Trophoblast cell (in vitro differentiated cells and primary cell): ENCODE measurements around the gene LY6G6D.

Experiments
- DNase-seq, 2 donors: peaks; one replicate each; pipeline ENCODE4 v3.0.0-alpha.2; 2016
- H2AFZ ChIP-seq: 2 replicates; pipeline ENCODE4 v1.6.1; 2013; ENCODE audit warnings: low read length, moderate library complexity, mild to moderate bottlenecking; ENCODE audit not compliant: insufficient read depth, poor library complexity
- H2AK5ac ChIP-seq: 2 replicates; pipeline ENCODE4 v1.6.1; 2013; ENCODE audit warnings: mild to moderate bottlenecking, low read length
- H2BK120ac ChIP-seq: 2 replicates; pipeline ENCODE4 v1.6.1; 2013; ENCODE audit warnings: low read length, mild to moderate bottlenecking, moderate library complexity; ENCODE audit not compliant: insufficient read depth, poor library complexity
- H2BK12ac ChIP-seq: 2 replicates; pipeline ENCODE4 v1.6.1; 2013; ENCODE audit warnings: mild to moderate bottlenecking, low read length, moderate library complexity
- H2BK5ac ChIP-seq: 2 replicates; pipeline ENCODE4 v1.6.1; 2013; ENCODE audit warnings: low read length, low read depth, moderate library complexity, mild to moderate bottlenecking; ENCODE audit not compliant: poor library complexity
- H3K14ac ChIP-seq: 2 replicates; pipeline ENCODE4 v1.6.1; 2013; ENCODE audit warnings: mild to moderate bottlenecking, low read length
- H3K18ac ChIP-seq: 2 replicates; pipeline ENCODE4 v1.6.1; 2013; ENCODE audit warnings: mild to moderate bottlenecking, low read length
- H3K23ac ChIP-seq: 2 replicates; pipeline ENCODE4 v1.6.1; 2013; ENCODE audit warnings: low read length
- H3K27ac ChIP-seq: 2 replicates; pipeline ENCODE4 v1.5.1; 2013; ENCODE audit warnings: low read depth, mild to moderate bottlenecking, inconsistent platforms, low read length, moderate library complexity
- H3K27me3 ChIP-seq: 2 replicates; pipeline ENCODE4 v1.6.1; 2013; ENCODE audit warnings: inconsistent platforms, mild to moderate bottlenecking, low read length, moderate library complexity; ENCODE audit not compliant: insufficient read depth
- H3K36me3 ChIP-seq, 2 experiments: 1 replicate in 1 of 2; 2 replicates in 1 of 2; pipeline ENCODE4 v1.6.1; 2013; ENCODE audit warnings: low read length in 2 of 2, mild to moderate bottlenecking in 2 of 2, moderate library complexity in 1 of 2; ENCODE audit not compliant: insufficient read depth in 2 of 2, control insufficient read depth in 1 of 2
- H3K4ac ChIP-seq: 2 replicates; pipeline ENCODE4 v1.6.1; 2013; ENCODE audit warnings: low read depth, mild to moderate bottlenecking, low read length, moderate library complexity
- H3K4me1 ChIP-seq, 2 experiments: 1 replicate in 1 of 2; 2 replicates in 1 of 2; pipeline ENCODE4 v1.6.1; 2013; ENCODE audit warnings: low read length in 2 of 2, mild to moderate bottlenecking in 2 of 2, moderate library complexity in 1 of 2; ENCODE audit not compliant: insufficient read depth in 2 of 2, control insufficient read depth in 1 of 2
- H3K4me2 ChIP-seq: 2 replicates; pipeline ENCODE4 v1.6.1; 2013; ENCODE audit warnings: inconsistent platforms, mild to moderate bottlenecking, low read length, moderate library complexity
- H3K4me3 ChIP-seq: 2 replicates; pipeline ENCODE4 v1.5.1; 2013; ENCODE audit warnings: mild to moderate bottlenecking, low read depth, low read length, inconsistent platforms
- H3K79me1 ChIP-seq: one replicate; pipeline ENCODE4 v1.6.1; 2013; ENCODE audit warnings: low read length
- H3K79me2 ChIP-seq: 2 replicates; pipeline ENCODE4 v1.6.1; 2013; ENCODE audit warnings: low read length, mild to moderate bottlenecking; ENCODE audit not compliant: control insufficient read depth, insufficient read depth, poor library complexity
- H3K9ac ChIP-seq: 2 replicates; pipeline ENCODE4 v1.6.1; 2013; ENCODE audit warnings: mild to moderate bottlenecking, low read length
- H3K9me3 ChIP-seq: 2 replicates; pipeline ENCODE4 v1.6.1; 2013; ENCODE audit warnings: low read depth, mild to moderate bottlenecking, control low read depth, inconsistent platforms, low read length; ENCODE audit not compliant: insufficient read depth
- H4K12ac ChIP-seq: 2 replicates; pipeline ENCODE4 v1.6.1; 2013; ENCODE audit warnings: low read depth, mild to moderate bottlenecking, low read length, moderate library complexity
- H4K8ac ChIP-seq: 2 replicates; pipeline ENCODE4 v1.6.1; 2013; ENCODE audit warnings: low read depth, mild to moderate bottlenecking, low read length, moderate library complexity
- H4K91ac ChIP-seq: one replicate; pipeline ENCODE4 v1.6.1; 2013; ENCODE audit warnings: low read depth, mild to moderate bottlenecking, low read length, moderate library complexity
- WGBS: extraction: QIAGEN DNeasy Blood & Tissue Kit; methylation state at CpG from one replicate; pipeline ENCODE4 v1.1.7; 2013; ENCODE audit warnings: missing lambda C conversion rate; ENCODE audit not compliant: insufficient read length, insufficient coverage; ENCODE audit errors: extremely low coverage; 5-methylcytosine and 5-hydroxymethylcytosine counted together

The LY6G6D gene

GRCh38 chr6:31693535-31693934, 21.6 kb upstream of the LY6G6D start:
- H4K91ac ChIP-seq = no peak overlapping the region
- no peaks in the 10 kb centered on the region for H3K9me3 ChIP-seq
- H3K4me2 ChIP-seq = no peak overlapping the region
- H2AK5ac ChIP-seq = no peak overlapping the region
- peaks cover 11 to 15% of the 10 kb centered on the region in 2 experiments for H3K4me1 ChIP-seq
- H3K79me2 ChIP-seq = no peaks in the 10 kb centered on the region
- H3K23ac ChIP-seq = no peak overlapping the region
- H3K27ac ChIP-seq = no peak overlapping the region
- H3K27me3 ChIP-seq = no peaks in the 10 kb centered on the region
- H3K18ac ChIP-seq = no peak overlapping the region
- no peak overlapping the region for H2BK12ac ChIP-seq
- no peak for DNase-seq
- no peak overlapping the region for H3K9ac ChIP-seq
- no peak overlapping the region for H3K4ac ChIP-seq
- H2BK120ac ChIP-seq = no peak overlapping the region
- H3K36me3 ChIP-seq = peaks cover 51 to 53% of the 10 kb centered on the region in 2 experiments
- no peak overlapping the region for H4K8ac ChIP-seq
- H3K4me3 ChIP-seq = no peak overlapping the region
- no peak overlapping the region for H2BK5ac ChIP-seq
- peaks cover 13% of the 10 kb centered on the region for H3K79me1 ChIP-seq
- H2AFZ ChIP-seq = no peak overlapping the region
- no peak overlapping the region for H4K12ac ChIP-seq
- WGBS = no CpG with 5 or more reads among the region's 6 CpGs
- H3K14ac ChIP-seq = no peak overlapping the region

DNA sequence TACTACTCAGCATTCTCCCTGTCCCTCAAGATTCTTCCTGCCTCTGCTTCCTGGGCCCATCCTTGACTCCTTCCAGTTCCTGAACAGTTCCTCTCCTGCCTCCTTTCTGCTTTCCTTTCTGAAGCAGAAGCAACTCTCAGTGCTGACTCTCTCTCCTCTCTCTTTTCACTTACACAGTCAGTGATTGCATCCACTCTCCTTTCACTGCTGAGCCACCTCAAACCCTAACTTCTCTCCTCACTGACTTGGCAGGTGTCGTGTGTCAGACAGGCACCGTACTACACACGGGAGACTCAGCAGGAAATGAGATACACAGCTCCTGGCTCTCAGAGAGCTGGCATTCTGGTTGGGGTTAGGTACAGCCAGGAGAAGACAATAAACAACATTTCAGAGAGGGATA, 17.6 kb upstream of the LY6G6D start:
- WGBS = no CpG with 5 or more reads among the region's 3 CpGs
- no peak overlapping the region for H2AFZ ChIP-seq
- peaks cover 7 to 10% of the 10 kb centered on the region in 2 experiments for H3K4me1 ChIP-seq
- no peak overlapping the region for H2BK12ac ChIP-seq
- H4K12ac ChIP-seq = no peak overlapping the region
- DNase-seq = no peak
- H2BK5ac ChIP-seq = no peak overlapping the region
- no peak overlapping the region for H4K8ac ChIP-seq
- no peak overlapping the region for H3K4me3 ChIP-seq
- no peak overlapping the region for H4K91ac ChIP-seq
- H3K4ac ChIP-seq = no peak overlapping the region
- H3K9ac ChIP-seq = no peak overlapping the region
- H3K23ac ChIP-seq = no peak overlapping the region
- H3K4me2 ChIP-seq = no peak overlapping the region
- peaks cover 33 to 35% of the 10 kb centered on the region in 2 experiments for H3K36me3 ChIP-seq
- no peak overlapping the region for H2AK5ac ChIP-seq
- peaks cover 3% of the 10 kb centered on the region for H3K79me2 ChIP-seq
- H3K79me1 ChIP-seq = peaks cover under 1% of the 10 kb centered on the region
- no peak overlapping the region for H2BK120ac ChIP-seq
- no peaks in the 10 kb centered on the region for H3K9me3 ChIP-seq
- H3K14ac ChIP-seq = no peak overlapping the region
- H3K18ac ChIP-seq = no peak overlapping the region
- no peaks in the 10 kb centered on the region for H3K27me3 ChIP-seq
- H3K27ac ChIP-seq = no peak overlapping the region

DNA sequence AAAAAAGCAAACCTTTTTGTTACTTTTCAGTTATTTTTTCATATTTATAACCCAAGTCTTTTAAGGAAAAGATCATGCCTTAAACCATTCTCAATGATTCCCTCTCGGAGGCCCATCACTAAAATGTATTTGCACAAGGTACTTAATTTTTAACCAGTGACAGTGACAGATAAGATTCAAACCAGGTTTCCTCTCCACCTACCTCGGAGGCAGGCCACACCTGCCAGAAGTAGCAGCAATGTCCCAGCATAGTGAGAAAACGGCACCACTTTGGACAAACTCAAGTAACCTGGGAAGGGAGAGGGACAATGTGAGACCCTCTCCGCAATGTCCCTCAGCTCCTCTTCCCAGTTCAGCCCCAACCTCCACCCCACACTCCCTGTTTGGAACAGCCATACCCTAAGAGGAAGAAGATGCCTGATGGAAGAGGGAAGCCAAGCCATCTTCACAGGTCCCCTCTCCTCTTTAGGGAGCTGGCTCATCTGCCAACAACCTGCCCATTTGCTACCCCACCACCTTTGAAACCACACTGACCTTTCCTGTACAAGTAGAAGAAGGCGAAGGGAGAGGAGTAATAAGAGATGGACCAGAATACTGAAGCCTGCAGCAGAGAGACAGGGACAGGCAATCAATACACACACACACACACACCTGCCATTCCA, 14.3 kb upstream of the LY6G6D start:
- Histone ChIP-seq H3K27me3 (no peaks in the 10 kb centered on the region), H3K4me2 (no peak overlapping the region), H3K18ac (no peak overlapping the region), H3K23ac (no peak overlapping the region), H4K91ac (no peak overlapping the region), H3K36me3 (peaks cover 12 to 14% of the 10 kb centered on the region in 2 experiments), H3K4me3 (no peak overlapping the region), H3K4ac (peak overlapping the region; percentile 9), H3K9ac (no peak overlapping the region), H2BK5ac (no peak overlapping the region), H3K14ac (no peak overlapping the region), H3K27ac (no peak overlapping the region), H3K79me1 (peaks cover 6% of the 10 kb centered on the region), H3K4me1 (peaks cover 7 to 10% of the 10 kb centered on the region in 2 experiments), H2BK120ac (no peak overlapping the region), H2AFZ (no peak overlapping the region), H2AK5ac (no peak overlapping the region), H4K12ac (no peak overlapping the region), H4K8ac (no peak overlapping the region), H3K9me3 (no peaks in the 10 kb centered on the region), H3K79me2 (peaks cover 6% of the 10 kb centered on the region), H2BK12ac (no peak overlapping the region)
- DNase-seq = no peak
- no CpG with 5 or more reads among the region's 5 CpGs for WGBS

- Histone ChIP-seq H3K4me3 (no peak overlapping the region), H2BK12ac (no peak overlapping the region), H3K36me3 (peaks cover 8% of the 10 kb centered on the region in 2 experiments), H2BK5ac (no peak overlapping the region), H3K27ac (no peak overlapping the region), H3K4me2 (peak overlapping the region; percentile 82), H3K79me2 (peaks cover 6% of the 10 kb centered on the region), H3K9me3 (no peaks in the 10 kb centered on the region), H3K9ac (peak overlapping the region; percentile 60), H3K27me3 (no peaks in the 10 kb centered on the region), H2AFZ (no peak overlapping the region), H3K23ac (peak overlapping the region; percentile 46), H4K12ac (no peak overlapping the region), H3K18ac (peak overlapping the region; percentile 5), H3K14ac (peak overlapping the region; percentile 22), H4K91ac (no peak overlapping the region), H2BK120ac (no peak overlapping the region), H3K4ac (peak overlapping the region; percentile 78), H4K8ac (no peak overlapping the region), H3K4me1 (peaks cover 7 to 8% of the 10 kb centered on the region in 2 experiments), H2AK5ac (no peak overlapping the region), H3K79me1 (peaks cover 6% of the 10 kb centered on the region)
- WGBS = no CpG with 5 or more reads among the region's 7 CpGs
- DNase-seq = no peak
Measured at GRCh38 chr6:31701666-31702404, 13.3 kb upstream of the LY6G6D start.
